H1 (cell line): Measurements from ENCODE around the gene ADCY2.

Source experiments
- ATF3 ChIP-seq: IDR thresholded peaks from 2 replicates; pipeline ENCODE4 v1.6.1; 2011; ENCODE audit warnings: low read depth, mild to moderate bottlenecking, low read length; ENCODE audit not compliant: insufficient read depth
- CBX5 ChIP-seq: fragments of 300-800, 300-1000 bp; sonication (generic); IDR thresholded peaks from 2 replicates; pipeline ENCODE4 v1.7.1; 2016; ENCODE audit warnings: antibody characterized with exemption, low read length, low read depth
- CTCF ChIP-seq, 3 experiments: IDR thresholded peaks; 1 replicate in 2 of 3; 2 replicates in 1 of 3; pipeline versions ENCODE4 v1.5.1 to v1.6.1; 2011; ENCODE audit warnings: low read length in 3 of 3, mild to moderate bottlenecking in 3 of 3, inconsistent platforms in 2 of 3, low read depth in 1 of 3, moderate library complexity in 1 of 3; ENCODE audit not compliant: insufficient read depth in 1 of 3; ENCODE audit errors: control extremely low read depth in 1 of 3
- EZH2 ChIP-seq: fragments of 200-600 bp; sonication (generic); IDR thresholded peaks from 2 replicates; pipeline ENCODE4 v1.7.1; 2012; ENCODE audit warnings: low read depth, mild to moderate bottlenecking, moderate library complexity, low read length, inconsistent platforms; ENCODE audit not compliant: severe bottlenecking
- FOSL1 ChIP-seq: IDR thresholded peaks from 2 replicates; pipeline ENCODE4 v1.6.1; 2011; ENCODE audit warnings: mild to moderate bottlenecking, low read depth, low read length, moderate library complexity; ENCODE audit not compliant: insufficient read depth
- GABPA ChIP-seq: IDR thresholded peaks from 2 replicates; pipeline ENCODE4 v1.6.1; 2011; ENCODE audit warnings: mild to moderate bottlenecking, low read length, moderate library complexity, borderline replicate concordance; ENCODE audit not compliant: insufficient read depth
- MAFK ChIP-seq: IDR thresholded peaks from 2 replicates; pipeline ENCODE4 v1.6.1; 2012; ENCODE audit warnings: low read depth, mild to moderate bottlenecking, improper control_type of control experiment, low read length
- NRF1 ChIP-seq: IDR thresholded peaks from 2 replicates; pipeline ENCODE4 v1.6.1; 2011; ENCODE audit warnings: mild to moderate bottlenecking, low read depth, low read length, improper control_type of control experiment
- POLR2A ChIP-seq, 2 experiments: IDR thresholded peaks; 1 replicate in 1 of 2; 2 replicates in 1 of 2; pipeline ENCODE4 v1.6.1; 2011; ENCODE audit warnings: low read depth in 2 of 2, low read length in 2 of 2, mild to moderate bottlenecking in 2 of 2; ENCODE audit errors: control extremely low read depth in 1 of 2
- POU5F1 ChIP-seq: IDR thresholded peaks from 2 replicates; pipeline ENCODE4 v1.6.1; 2011; ENCODE audit warnings: low read depth, mild to moderate bottlenecking, low read length, moderate library complexity
- RAD21 ChIP-seq, 2 experiments: IDR thresholded peaks in 1 of 2; conservative IDR thresholded peaks in 1 of 2; 2 replicates each; pipeline ENCODE4 v1.6.1; 2011; ENCODE audit warnings: low read depth in 2 of 2, low read length in 2 of 2, improper control_type of control experiment in 1 of 2, inconsistent platforms in 1 of 2, mild to moderate bottlenecking in 1 of 2, moderate library complexity in 1 of 2
- RNF2 ChIP-seq: fragments of 200-900, 300-1000 bp; sonication (generic); IDR thresholded peaks from 2 replicates; pipeline ENCODE4 v1.7.1; 2016; ENCODE audit warnings: borderline replicate concordance, low read depth, mild to moderate bottlenecking, antibody characterized with exemption, low read length; ENCODE audit not compliant: poor library complexity, severe bottlenecking; ENCODE audit errors: missing control alignments
- TEAD4 ChIP-seq: IDR thresholded peaks from 2 replicates; pipeline ENCODE4 v1.6.1; 2012; ENCODE audit warnings: low read depth, low read length, inconsistent platforms, mixed read lengths

- TF ChIP-seq TEAD4 (no peak), CTCF (IDR thresholded peaks at IDR 0.05; ENCODE audit: control extremely low read depth in 1 of 3, insufficient read depth in 1 of 3, low read depth in 1 of 3, low read length in 3 of 3) (no peak), FOSL1 (no peak), POLR2A (IDR thresholded peaks at IDR 0.05; ENCODE audit: control extremely low read depth in 1 of 2, low read depth in 2 of 2, low read length in 2 of 2) (no peak), CBX5 (no peak), ATF3 (no peak), RNF2 (no peak), POU5F1 (no peak), RAD21 (IDR thresholded peaks at IDR 0.05 in 1 of 2, conservative IDR thresholded peaks at IDR 0.05 in 1 of 2; ENCODE audit: low read depth in 2 of 2, low read length in 2 of 2) (no peak), MAFK (no peak), GABPA (no peak), NRF1 (no peak), EZH2 (no peak)
Observed at GRCh38 chr5:7679663-7680062, 283.7 kb downstream of the ADCY2 start.
